ENCODE results near the gene AFF4.

DNA sequence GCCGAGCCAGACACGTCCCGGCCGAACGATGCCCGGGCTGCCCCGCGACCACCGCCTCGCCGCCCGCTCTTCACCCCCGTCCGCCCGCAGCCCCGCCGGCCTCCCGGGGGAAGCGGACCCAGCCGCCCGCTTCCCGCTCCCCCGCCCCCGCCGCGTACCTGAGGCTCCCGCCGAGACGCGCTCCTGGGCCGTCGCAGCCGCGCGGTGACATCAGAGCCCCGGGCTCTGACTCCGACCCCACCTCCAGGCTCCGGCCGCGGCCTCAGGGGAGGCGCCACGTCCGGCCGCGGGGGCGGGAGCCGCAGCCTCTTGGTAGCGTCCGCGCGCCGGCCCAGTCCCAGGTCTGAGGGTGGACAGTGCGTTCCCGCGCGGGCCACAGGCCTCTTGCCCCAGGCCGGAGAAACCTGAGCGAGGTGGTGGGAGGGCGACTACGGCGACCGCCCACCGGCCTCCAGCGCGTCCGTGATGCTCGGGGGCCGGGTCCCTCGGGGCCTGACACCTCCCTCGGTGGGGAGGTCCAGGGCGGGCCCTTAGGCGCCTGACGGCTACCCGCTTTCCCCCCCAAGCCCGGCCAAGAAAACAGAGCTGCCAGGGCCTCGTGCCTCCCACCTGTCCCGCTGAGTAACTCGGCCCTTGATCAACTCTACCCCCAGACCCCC lies 132.9 kb downstream of the AFF4 start, which contains the start of gene SHROOM1:
- no peak for TF ChIP-seq CTCF (IDR thresholded peaks at IDR 0.05)
- TF ChIP-seq POLR2AphosphoS5 (IDR thresholded peaks at IDR 0.05) = peak in 2 of 3 donors; percentile 74 to 79
- TF ChIP-seq POLR2A (IDR thresholded peaks at IDR 0.05) = peak; percentile 70
- TF ChIP-seq EP300 (IDR thresholded peaks at IDR 0.05; ENCODE audit: low read depth) = no peak

All from transverse colon (tissue), 4 donors.